Nephron progenitor cell (in vitro differentiated cells): ENCODE results near the gene SPINT2.

Source experiments
- DNase-seq: peaks from one replicate; pipeline ENCODE4 v3.0.0; 2021
- H3K27ac Mint-ChIP-seq: 2 replicates; pipeline ENCODE4 v1.8.0; 2021; ENCODE audit warnings: mild to moderate bottlenecking, moderate library complexity, mixed read lengths
- H3K27me3 Mint-ChIP-seq: 2 replicates; pipeline ENCODE4 v1.8.0; 2021; ENCODE audit warnings: mild to moderate bottlenecking, low read depth, mixed read lengths; ENCODE audit not compliant: poor library complexity
- H3K36me3 Mint-ChIP-seq: 2 replicates; pipeline ENCODE4 v1.8.0; 2021; ENCODE audit warnings: low read depth, mixed read lengths
- H3K4me1 Mint-ChIP-seq: 2 replicates; pipeline ENCODE4 v1.8.0; 2021; ENCODE audit warnings: mixed read lengths
- H3K4me3 Mint-ChIP-seq: 2 replicates; pipeline ENCODE4 v1.8.0; 2021; ENCODE audit warnings: mild to moderate bottlenecking, moderate library complexity, mixed read lengths
- H3K9me3 Mint-ChIP-seq: 2 replicates; pipeline ENCODE4 v1.8.0; 2021; ENCODE audit warnings: mild to moderate bottlenecking, moderate library complexity, mixed read lengths
- TF ChIP-seq, protein P1 (sequence below): fragments of 200-600 bp; sonication (generic); IDR thresholded peaks from 2 replicates; pipeline ENCODE4 v1.5.0; 2021; ENCODE audit warnings: antibody characterized with exemption

SPINT2 gene

GRCh38 chr19:38270587-38271167 lies 6.3 kb downstream of the SPINT2 start:
- H3K4me1 Mint-ChIP-seq: peaks cover 55% of the 10 kb centered on the region
- H3K9me3 Mint-ChIP-seq: no peaks in the 10 kb centered on the region
- peak overlapping the region; percentile 49 for H3K27ac Mint-ChIP-seq
- no peak overlapping the region for H3K4me3 Mint-ChIP-seq
- H3K36me3 Mint-ChIP-seq: no peaks in the 10 kb centered on the region
- TF ChIP-seq, protein P1, sequence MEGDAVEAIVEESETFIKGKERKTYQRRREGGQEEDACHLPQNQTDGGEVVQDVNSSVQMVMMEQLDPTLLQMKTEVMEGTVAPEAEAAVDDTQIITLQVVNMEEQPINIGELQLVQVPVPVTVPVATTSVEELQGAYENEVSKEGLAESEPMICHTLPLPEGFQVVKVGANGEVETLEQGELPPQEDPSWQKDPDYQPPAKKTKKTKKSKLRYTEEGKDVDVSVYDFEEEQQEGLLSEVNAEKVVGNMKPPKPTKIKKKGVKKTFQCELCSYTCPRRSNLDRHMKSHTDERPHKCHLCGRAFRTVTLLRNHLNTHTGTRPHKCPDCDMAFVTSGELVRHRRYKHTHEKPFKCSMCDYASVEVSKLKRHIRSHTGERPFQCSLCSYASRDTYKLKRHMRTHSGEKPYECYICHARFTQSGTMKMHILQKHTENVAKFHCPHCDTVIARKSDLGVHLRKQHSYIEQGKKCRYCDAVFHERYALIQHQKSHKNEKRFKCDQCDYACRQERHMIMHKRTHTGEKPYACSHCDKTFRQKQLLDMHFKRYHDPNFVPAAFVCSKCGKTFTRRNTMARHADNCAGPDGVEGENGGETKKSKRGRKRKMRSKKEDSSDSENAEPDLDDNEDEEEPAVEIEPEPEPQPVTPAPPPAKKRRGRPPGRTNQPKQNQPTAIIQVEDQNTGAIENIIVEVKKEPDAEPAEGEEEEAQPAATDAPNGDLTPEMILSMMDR: no peak
- H3K27me3 Mint-ChIP-seq: peaks cover 12% of the 10 kb centered on the region
- DNase-seq: no peak

- Mint-ChIP-seq H3K36me3 (no peaks in the 10 kb centered on the region), H3K27ac (no peak overlapping the region), H3K4me1 (peaks cover 36% of the 10 kb centered on the region), H3K4me3 (no peak overlapping the region), H3K27me3 (peaks cover 12% of the 10 kb centered on the region), H3K9me3 (no peaks in the 10 kb centered on the region)
- TF ChIP-seq, protein P1: no peak
- DNase-seq: no peak
These were observed 9.1 kb downstream of the SPINT2 start for GRCh38 chr19:38273499-38273898.

GRCh38 chr19:38274739-38275138 lies 10.4 kb downstream of the SPINT2 start:
- Mint-ChIP-seq H3K27me3 (peaks cover 12% of the 10 kb centered on the region), H3K4me3 (no peak overlapping the region), H3K4me1 (peaks cover 30% of the 10 kb centered on the region), H3K36me3 (no peaks in the 10 kb centered on the region), H3K9me3 (no peaks in the 10 kb centered on the region), H3K27ac (no peak overlapping the region)
- DNase-seq: no peak
- TF ChIP-seq, protein P1: no peak

DNA sequence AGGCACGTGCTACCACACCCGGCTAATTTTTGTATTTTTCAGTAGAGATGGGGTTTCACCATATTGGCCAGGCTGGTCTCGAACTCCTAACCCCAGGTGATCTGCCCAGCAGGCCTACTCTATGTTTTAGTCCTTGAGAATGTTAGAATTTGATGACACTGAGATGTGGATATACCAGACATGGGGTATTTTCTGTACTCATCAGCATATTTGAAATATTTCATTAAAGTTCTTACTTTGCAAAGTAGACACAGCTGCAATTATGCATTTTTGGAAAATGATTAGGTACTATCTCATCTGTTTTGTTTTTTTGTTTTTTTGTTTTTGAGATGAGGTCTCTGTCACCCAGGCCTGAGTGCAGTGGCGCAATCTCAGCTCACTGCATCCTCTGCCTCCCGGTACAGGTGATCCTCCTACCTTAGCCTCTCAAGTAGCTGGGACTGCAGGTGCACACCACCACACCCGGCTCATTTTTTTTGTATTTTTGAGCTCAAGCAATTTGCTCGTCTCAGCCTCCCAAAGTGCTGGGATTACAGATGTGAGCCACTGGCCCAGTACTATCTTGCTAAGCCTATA lies 12.7 kb downstream of the SPINT2 start:
- Mint-ChIP-seq H3K4me1 (peaks cover 25% of the 10 kb centered on the region), H3K4me3 (no peak overlapping the region), H3K9me3 (no peaks in the 10 kb centered on the region), H3K27ac (no peak overlapping the region), H3K27me3 (peaks cover 4% of the 10 kb centered on the region), H3K36me3 (no peaks in the 10 kb centered on the region)
- TF ChIP-seq, protein P1: no peak
- no peak for DNase-seq

DNA sequence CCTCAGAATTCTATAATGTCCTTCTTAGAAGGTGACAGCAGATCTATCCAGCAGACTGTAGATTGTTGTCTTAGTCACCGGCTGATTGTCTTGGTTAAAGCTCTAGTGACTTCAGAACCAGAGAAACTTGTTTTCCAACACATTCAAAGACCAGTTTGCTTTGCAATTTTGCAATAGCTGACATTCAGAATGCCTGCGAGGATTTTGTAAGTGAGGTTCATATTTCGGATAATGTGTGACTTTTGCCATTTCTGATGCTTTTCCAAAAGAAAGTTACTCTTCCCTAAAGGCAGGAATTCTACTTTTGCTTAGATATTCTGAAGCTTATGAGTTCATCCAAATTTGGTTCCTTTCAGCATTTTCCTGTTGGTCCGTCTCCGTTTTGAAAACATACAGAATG lies 13.2 kb downstream of the SPINT2 start:
- no peaks in the 10 kb centered on the region for H3K36me3 Mint-ChIP-seq
- no peak overlapping the region for H3K4me3 Mint-ChIP-seq
- H3K9me3 Mint-ChIP-seq: no peaks in the 10 kb centered on the region
- no peak for DNase-seq
- H3K27ac Mint-ChIP-seq: no peak overlapping the region
- TF ChIP-seq, protein P1: no peak
- peaks cover 4% of the 10 kb centered on the region for H3K27me3 Mint-ChIP-seq
- peaks cover 30% of the 10 kb centered on the region for H3K4me1 Mint-ChIP-seq
